ENCODE data around the gene STMND1.
"Not testable (repeated sequence)": the region's sequence is repeated elsewhere in the genome, so short reads cannot be mapped to it uniquely, and the experiment has no call there.

STMND1 gene

DNA sequence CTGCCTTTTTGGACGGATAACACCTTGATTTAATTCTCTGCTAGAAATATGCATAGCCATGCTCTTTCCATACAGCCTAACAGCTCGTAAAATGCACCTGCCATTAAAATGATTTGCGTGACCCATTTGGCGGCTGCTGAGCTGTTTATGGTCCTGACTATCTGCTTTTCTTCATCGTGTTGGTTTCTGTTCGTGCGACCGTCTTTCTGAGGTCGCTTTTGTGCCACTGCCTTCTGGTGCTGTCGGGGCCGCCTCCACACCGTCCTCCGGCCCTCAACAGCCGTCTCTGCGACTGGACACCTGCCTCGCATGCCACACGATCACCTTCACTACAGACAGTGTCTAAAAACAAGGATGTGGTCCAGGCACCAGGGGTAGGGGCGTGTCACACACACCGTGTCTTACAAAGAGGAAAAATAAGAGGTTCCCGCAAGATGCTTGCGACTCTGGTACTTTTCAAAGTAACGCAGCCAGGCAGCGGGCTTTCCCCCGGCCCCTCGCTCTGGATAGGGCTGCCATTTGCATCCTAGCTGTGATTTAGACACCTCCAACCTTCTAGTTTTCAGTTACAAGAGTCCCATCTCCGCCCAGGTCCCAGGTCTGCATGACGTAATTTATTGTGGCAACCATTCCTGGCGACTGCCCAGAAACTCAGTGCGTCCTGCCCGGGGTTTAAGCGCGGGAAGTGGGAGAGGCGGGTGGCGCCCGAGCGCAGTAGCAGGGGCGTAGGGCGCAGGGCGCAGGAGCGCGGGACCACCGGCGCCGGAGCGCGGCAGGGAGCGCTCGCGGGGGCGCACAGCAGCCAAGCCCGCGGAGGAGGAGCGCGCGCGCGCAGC, at the start of gene STMND1:
TSS of gene STMND1 (plus strand) at position 629 of the 836 bp plus-strand sequence. CDS start 208 bp downstream, outside the sequence.
- peak within 1 kb of the TSS; percentile 53 for H3K4me3 ChIP-seq (ENCODE audit: low read depth, low read length)

DNA sequence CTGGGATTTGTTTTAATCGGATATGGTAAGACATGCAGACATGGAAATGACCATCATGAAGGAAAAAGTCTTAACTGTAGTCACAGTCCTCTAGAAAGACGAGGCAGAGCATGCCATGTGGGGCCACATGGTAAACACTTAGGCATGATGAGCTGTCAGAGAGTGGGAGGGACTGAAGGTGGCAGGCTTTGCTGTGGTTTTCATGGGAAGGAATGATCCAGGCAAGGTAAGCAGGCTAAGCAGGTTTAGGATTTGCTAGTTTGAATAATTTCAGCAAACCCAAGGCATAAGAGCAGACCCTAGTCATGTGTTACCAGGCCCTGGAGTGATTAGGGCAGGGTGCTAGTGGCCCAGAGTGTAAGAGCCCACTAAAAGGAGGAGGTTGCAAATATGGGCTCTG, 47.2 kb upstream of the STMND1 start:
- no peak overlapping the region for H3K4me3 ChIP-seq (ENCODE audit: low read depth, low read length)

DNA sequence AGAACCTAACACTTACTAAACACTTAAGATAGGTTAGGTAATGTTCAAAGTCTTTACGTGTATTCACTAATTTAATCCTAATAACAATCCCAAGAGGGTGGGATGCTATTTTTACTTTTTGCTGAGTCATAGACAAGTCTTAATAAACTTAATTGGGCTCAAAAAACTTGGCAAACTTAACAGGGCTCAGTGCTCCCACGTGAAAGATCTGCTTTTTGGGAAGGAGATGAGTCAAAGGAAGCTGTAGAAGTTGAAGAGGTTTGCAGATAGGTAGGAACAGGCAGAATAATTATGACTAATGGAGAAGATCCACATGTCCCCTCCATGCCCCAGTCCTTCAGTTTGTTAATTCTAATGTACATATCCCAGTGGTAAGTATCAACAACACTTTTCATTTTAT, 44.5 kb upstream of the STMND1 start:
- no peak overlapping the region for H3K4me3 ChIP-seq (ENCODE audit: low read depth, low read length)

DNA sequence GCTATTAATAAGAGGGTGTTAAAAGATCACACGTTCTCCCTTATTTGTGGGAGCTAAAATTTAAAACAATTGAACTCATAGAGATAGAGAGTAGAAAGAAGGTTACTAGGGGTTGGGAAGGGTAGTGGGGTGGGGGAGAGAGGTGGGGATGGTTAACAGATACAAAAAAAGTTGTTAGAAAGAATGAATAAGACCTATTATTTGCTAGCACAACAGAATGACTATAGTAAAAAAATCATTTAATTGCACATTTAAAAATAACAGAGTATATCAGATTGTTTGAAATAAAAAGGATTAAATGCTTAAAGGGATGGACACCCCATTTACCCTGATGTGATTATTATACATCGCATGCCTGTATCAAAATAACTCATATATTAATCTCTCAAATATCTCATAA, 43.3 kb upstream of the STMND1 start:
- H3K4me3 ChIP-seq (ENCODE audit: low read depth, low read length) = no peak overlapping the region

DNA sequence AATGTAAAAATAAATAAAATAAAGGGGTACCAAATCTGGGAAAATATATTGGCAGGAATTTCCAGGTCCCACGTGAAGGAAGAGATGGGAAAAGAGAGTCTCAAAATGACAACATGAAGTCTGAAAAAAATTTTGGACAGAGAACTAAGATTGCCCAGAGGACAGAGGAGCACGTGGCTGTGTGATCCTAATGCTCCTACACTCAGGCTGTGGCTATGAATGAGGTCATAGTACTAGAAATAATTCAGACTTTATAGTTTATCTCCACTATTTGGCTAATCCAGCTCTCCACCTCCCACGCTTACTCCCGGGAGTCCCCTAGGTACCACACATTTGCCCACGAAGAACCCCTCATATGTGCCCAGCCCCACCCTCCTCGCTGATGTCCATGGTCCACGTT, 42.8 kb upstream of the STMND1 start:
- H3K4me3 ChIP-seq (ENCODE audit: low read depth, low read length) = no peak overlapping the region

DNA sequence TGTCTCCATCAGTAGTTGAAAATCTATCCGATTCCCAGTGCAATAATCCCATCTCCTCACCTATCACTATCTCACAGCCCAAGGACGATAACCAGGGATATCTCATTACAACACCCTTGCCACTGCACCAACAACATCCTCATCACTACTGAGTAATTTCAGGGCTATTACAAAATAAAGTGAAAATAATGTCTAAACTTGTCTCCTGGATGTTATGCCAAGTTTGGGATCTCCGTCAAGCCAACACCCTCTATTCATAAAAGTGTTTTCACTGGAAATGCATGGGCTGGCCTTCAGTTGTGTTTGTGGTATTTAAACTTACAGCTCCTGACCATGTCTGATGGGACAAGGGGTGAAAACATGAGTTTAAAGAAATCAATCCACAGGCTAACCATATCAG, 42.0 kb upstream of the STMND1 start:
- no peak overlapping the region for H3K4me3 ChIP-seq (ENCODE audit: low read depth, low read length)

DNA sequence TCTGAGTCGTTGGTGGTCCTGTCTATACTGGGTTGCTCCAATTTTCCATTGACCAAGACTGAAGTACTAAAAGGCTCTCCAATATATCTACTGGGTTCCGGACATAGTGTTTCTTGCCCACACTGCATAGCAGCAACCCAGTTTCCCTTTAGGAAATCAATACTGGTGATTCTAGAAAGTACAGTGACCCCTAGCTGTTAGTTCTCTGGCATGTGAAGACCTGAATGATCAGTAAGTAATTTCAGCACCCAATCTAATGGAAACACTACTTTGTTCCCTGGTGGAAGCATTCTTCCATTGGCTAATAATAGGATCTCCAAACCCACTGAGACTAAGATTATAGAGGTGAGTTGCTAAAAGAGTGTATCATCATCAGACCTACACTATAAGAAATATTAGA, 40.8 kb upstream of the STMND1 start:
- H3K4me3 ChIP-seq (ENCODE audit: low read depth, low read length) = no peak overlapping the region

DNA sequence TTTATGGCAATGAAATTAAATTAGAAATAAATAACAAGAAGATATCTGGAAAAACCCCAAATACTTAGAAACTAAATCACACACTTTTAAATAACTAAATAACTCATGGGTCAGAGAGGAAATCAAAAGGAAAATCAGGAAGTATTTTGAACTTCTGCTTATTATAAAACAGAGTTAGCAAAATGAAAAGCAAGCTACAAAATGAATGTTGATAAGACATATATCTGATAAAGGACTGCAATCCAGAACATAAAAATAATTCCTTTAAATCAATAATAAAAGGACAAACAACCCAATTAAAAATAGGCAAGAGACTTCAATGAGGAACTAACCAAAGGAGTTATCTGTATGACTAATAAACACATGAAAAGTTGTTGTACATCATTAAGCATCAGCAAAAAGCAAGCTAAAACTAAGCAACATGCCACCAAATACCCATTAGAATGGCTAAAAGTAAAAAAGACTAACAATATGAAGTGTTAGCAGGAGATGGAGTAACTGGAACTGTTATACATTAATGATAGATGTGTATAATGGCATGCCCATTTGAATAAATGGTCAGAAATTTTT, 38.9 kb upstream of the STMND1 start:
- no peak overlapping the region for H3K4me3 ChIP-seq (ENCODE audit: low read depth, low read length)

DNA sequence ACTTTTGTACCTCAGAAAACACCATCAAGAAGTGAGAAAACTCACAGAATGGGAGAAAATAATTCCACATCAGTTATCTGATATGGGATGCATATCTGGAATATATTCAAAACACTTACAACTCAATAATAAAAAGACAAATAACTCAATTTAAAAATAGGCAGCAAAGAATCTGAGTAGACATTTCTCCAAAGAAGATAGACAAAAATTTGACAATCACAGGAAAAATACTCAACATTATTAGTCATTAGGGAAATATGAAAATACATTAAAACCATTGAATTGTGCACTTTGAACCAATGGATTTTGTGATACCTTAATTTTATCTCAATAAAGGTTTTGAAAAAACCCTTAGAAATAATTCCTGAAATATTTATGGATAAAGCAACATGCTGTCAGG, 36.9 kb upstream of the STMND1 start:
- H3K4me3 ChIP-seq (ENCODE audit: low read depth, low read length) = no peak overlapping the region

DNA sequence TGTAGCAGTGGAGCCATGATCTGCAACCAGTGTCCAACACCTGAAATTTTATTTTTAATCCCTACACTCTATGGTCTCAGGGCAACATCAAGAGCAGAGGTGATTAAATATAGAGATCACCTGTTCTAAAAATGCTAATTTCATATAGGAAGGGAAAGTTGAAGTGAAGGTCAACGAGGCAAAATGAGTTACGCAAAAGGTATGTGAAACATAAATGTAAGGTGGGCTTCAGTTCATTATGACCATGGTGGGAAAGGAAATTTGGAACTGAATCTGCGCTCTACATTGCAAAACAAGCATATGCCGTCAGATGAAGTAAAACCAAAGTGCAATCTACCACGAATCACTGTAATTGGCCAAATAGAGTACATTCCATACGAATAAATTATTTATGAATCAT, 35.2 kb upstream of the STMND1 start:
- no peak overlapping the region for H3K4me3 ChIP-seq (ENCODE audit: low read depth, low read length)

DNA sequence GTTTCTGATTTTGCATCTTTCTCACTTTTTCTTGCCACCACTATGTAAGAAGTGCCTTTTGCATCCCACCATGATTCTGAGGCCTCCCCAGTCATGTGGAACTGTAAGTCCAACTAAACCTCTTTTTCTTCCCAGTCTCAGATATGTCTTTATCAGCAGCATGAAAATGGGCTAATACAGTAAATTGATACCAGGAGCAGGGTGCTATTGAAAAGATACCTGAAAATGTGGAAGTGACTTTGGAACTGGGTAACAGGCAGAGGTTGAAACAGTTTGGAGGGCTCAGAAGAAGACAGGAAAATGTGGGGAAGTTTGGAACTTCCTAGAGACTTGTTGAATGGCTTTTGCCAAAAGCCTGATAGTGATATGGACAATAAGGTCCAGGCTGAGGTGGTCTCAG, 32.9 kb upstream of the STMND1 start:
- not testable (repeated sequence) for H3K4me3 ChIP-seq (ENCODE audit: low read depth, low read length)

DNA sequence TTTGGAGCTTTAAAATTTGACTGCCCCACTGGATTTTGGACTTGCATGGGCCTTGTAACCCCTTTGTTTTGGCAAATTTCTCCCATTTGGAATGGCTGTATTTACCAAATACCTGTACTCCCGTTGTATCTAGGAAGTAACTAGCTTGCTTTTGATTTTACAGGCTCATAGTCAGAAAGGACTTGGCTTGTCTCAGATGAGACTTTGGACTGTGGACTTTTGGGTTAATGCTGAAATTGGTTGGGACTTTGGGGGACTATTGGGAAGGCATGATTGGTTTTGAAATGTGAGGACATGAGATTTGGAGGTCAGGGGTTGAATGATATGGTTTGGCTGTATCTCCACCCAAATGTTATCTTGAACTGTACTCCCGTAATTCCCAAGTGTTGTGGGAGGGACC, 31.4 kb upstream of the STMND1 start:
- not testable (repeated sequence) for H3K4me3 ChIP-seq (ENCODE audit: low read depth, low read length)

DNA sequence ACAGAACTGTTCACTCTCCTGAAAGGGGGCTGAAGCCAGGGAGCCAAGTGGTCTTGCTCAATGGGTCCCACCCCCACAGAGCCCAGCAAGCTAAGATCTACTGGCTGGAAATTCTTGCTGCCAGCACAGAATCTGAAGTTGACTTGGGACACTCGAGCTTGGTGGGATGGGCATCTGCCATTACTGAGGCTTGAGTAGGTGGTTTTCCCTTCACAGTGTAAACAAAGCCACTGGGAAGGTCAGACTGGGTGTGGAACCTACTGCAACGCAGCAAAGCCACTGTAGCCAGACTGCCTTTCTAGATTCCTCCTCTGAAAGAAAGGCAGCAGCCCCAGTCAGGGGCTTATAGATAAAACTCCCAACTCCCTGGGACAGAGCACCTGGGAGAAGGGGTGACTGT, 28.3 kb upstream of the STMND1 start:
- not testable (repeated sequence) for H3K4me3 ChIP-seq (ENCODE audit: low read depth, low read length)

DNA sequence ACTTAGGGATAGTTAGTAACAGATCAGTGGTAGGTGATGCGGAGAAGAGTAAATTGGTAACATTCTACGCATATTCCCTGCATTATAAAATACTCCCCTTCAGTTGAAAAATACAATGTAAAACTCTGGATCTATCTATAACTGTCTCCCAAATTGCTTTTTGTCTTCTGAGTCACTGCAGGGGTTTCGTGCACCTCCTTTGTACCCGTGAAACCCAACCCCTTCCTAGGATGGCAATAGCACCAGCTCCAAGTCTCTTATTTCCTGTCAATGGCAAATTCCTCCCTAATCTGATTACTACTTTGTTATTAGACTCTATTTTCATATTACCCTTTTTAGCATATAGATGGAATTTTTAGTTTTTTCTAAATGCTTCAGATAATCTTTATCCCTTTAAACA, 20.6 kb upstream of the STMND1 start:
- no peak overlapping the region for H3K4me3 ChIP-seq (ENCODE audit: low read depth, low read length)

DNA sequence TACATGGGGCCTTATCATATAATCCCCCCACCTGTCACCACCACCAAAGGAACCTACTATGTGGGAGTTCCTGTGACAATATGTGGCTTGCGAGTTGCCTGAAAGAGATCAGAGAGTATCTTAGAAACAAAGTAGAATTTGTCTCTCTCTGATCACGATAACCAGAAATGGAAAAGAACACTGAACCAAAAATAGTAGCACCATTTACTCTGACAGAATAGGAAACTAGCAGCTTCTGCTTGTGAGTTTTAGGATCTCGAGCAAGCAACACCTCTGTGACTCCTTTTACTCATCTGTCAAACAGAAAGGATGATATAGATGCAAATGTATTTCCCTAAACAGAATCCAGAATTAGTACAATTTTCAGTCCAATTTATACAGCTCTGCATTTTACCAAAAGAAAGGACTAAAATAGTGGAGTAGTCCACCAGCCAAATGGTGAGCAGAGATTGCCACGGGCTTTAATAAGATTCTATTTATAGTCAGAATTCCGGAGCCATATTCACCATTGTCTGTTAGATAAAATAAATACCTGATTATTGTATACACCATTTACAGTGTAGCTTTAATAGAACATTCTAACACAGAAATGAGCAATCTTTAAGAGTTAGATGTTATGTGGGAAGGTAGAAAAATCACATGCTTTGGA, 19.9 kb upstream of the STMND1 start:
- no peak overlapping the region for H3K4me3 ChIP-seq (ENCODE audit: low read depth, low read length)

DNA sequence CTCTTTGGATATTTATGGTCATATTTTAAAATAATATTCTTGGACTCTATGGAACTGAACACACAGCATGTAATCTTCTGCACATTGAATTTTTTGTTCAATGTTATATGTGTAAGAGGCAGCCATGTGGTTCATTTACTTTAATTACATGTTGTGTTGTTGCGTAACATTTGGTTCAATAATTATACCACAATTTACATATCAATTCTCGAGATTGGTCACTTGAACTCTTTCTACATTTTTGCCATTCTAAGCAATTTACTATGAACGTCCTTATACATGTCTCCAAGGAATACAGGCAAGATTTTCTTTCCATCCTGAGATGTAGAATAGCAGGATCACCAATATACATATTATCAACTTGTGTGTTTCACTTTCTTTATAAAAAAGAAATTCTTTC, 18.5 kb upstream of the STMND1 start:
- no peak overlapping the region for H3K4me3 ChIP-seq (ENCODE audit: low read depth, low read length)

DNA sequence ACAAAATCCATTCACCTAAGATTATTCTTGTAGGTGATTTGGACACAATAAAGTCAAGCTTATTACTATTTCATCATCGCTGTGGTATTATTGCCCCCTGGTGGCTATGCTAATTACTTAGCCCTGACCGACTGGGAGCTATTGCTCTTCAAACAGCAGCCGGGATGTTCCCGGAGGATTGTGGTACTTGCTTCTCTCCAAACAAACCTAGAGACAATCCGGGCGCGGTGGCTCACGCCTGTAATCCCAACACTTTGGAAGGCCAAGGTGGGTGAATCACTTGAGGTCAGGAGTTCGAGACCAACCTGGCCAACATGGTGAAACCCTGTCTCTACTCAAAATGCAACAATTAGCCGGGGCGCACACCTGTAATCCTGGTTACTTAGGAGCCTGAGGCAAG, 15.4 kb upstream of the STMND1 start:
- no peak overlapping the region for H3K4me3 ChIP-seq (ENCODE audit: low read depth, low read length)

DNA sequence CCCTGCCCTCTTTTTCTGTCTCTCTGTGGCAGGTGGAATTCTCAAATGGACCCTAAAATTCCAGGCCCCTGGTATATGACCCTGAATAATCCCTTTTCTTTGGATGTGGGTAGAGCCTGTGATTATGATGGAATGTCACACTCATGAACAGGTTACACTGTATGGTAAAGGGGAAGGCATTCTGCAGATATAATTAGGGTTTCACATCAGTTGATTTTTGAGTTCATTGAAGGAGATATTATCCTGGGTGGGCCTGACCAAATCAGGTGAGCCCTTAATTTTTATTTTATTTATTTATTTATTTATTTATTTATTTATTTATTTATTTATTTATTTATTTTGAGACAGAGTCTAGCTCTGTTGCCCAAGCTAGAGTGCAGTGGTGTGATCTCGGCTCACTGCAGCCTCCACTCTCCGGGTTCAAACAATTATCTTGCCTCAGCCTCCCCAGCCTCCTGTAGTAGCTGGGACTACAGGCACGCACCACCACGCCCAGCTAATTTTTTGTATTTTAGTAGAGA, 13.7 kb upstream of the STMND1 start:
- H3K4me3 ChIP-seq (ENCODE audit: low read depth, low read length) = no peak overlapping the region

DNA sequence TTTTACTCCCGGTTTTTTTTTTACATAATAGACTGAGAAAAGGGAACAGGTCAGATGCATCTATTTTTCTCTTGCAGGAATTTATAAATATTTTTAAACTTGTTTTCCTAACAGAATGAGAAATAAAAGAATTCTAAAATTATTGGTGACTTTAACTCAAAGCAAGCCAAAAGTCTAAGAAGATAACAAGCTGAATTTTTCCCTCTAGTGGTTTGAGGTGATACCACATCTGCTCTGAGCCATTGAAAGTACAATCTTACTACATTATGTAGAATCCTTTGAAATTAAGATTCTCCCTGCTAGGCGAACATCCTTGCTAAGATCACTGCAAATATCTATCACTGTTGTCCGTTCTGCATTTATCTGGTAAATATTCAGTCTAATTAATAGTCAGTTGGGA, 10.7 kb upstream of the STMND1 start:
- no peak overlapping the region for H3K4me3 ChIP-seq (ENCODE audit: low read depth, low read length)

DNA sequence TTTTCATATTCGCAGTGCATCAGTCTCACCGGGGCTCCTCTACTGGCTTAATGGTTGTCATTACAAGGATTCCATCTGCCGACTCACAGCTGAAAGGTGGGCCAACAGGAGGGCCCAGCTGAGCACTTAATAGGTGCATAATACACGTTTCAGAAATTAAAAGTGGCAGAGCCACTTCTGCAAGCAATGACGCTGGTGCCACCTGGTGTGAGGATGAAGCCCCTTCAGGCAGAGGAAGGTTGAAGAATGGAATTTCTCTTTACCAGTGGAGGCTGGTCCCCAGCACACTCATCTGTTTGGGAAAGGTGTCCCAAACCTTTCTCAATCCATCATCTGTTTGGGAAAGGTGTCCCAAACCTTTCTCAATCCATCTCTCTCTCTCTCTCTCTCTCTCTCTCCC, 8.2 kb upstream of the STMND1 start:
- H3K4me3 ChIP-seq (ENCODE audit: low read depth, low read length) = no peak overlapping the region

DNA sequence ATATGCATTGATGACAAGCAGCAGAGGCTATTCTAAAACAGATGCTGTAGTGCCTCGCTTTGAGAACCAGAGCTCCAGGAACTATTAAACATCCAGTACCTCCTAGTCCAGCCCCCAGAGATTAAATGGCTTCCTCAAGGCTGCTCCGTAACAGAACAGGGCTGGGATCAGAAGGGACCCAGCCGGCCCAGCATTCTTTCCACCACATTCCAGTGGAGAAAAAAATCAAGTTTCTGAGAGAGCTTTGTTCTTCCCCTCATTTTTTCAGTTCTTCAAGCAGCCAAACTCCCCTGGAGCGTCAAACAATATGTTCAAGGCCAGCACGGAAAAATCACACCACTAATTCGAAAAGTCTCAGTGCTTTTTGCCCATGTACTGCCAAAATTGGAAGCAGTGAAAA, 5.8 kb upstream of the STMND1 start:
- no peak overlapping the region for H3K4me3 ChIP-seq (ENCODE audit: low read depth, low read length)

DNA sequence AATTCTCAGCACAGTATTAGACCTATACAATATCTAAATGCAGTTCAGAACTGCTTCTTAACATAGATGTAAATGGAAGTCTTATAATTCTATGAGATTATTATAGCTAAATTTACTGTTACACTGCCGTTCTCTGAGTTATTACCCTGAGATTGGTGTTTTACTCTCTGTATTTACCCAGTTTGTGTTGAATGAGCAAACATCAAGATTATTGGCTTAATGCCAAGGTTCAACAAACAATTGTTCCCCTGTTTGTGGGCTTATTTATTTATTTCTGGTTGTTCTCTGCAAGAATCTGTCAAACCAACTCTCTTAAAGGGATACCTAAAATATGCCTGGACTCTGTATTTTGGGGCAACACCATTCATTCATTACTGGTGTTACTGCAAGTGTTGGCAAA, 5.2 kb upstream of the STMND1 start:
- H3K4me3 ChIP-seq (ENCODE audit: low read depth, low read length) = no peak overlapping the region

Measured in iPS-11a (cell line).